ENCODE results near the gene IL13.

DNA sequence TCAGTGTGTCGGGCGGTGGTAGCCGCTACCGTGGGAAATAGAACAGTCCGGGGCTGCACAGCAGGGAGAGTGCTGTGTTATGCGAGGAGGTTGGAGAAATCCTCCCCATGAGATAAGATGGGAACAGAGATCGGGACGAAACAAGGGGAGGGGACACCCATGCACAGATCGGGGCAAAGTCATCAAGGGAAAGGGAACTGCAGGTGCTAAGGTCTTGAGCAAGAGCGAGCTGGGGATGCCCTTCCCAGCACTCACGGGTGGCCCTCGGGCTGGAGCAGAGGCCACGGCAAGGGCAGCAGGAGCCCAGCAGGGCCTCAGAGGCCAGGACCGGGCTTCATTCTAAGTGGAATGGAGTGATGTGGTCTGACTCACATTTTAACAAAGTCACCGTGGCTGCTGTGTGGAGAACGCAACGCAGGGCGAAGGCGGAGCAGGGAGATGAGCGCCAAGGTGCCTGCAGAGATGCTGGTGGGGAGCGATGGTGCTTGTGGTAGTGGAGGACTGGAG is 7.7 kb downstream of the IL13 start:
- TF ChIP-seq CTCF (conservative IDR thresholded peaks at IDR 0.05): no peak
- no peak for TF ChIP-seq ZFX (IDR thresholded peaks at IDR 0.05)
